PFSK-1 (cell line): ENCODE measurements around the gene RICTOR.

ENCODE experiments used
- FOXP2 ChIP-seq: optimal IDR thresholded peaks from 2 replicates; pipeline ENCODE3; 2011; ENCODE audit warnings: borderline replicate concordance, control low read depth, inconsistent platforms; ENCODE audit not compliant: insufficient read depth; ENCODE audit errors: extremely low read length, extremely low read depth
- POLR2AphosphoS5 ChIP-seq: IDR thresholded peaks from 2 replicates; pipeline ENCODE4 v1.6.1; 2012; ENCODE audit warnings: low read depth, mild to moderate bottlenecking, control low read depth, low read length, moderate library complexity
- SIN3A ChIP-seq: IDR thresholded peaks from 2 replicates; pipeline ENCODE4 v1.6.1; 2012; ENCODE audit warnings: mild to moderate bottlenecking, low read length, moderate library complexity, borderline replicate concordance; ENCODE audit not compliant: insufficient read depth
- TAF1 ChIP-seq: IDR thresholded peaks from 2 replicates; pipeline ENCODE4 v1.6.1; 2012; ENCODE audit warnings: low read length, control low read depth, borderline replicate concordance; ENCODE audit not compliant: insufficient read depth
- TF ChIP-seq, protein P1 (sequence below), 2 experiments: IDR thresholded peaks; 2 replicates each; pipeline versions ENCODE4 v1.6.1 to v1.8.0; 2011 to 2012; ENCODE audit warnings: low read depth in 2 of 2, low read length in 2 of 2, control low read depth in 1 of 2, inconsistent platforms in 1 of 2, mild to moderate bottlenecking in 1 of 2, moderate library complexity in 1 of 2; ENCODE audit not compliant: insufficient read depth in 1 of 2

The RICTOR gene

DNA sequence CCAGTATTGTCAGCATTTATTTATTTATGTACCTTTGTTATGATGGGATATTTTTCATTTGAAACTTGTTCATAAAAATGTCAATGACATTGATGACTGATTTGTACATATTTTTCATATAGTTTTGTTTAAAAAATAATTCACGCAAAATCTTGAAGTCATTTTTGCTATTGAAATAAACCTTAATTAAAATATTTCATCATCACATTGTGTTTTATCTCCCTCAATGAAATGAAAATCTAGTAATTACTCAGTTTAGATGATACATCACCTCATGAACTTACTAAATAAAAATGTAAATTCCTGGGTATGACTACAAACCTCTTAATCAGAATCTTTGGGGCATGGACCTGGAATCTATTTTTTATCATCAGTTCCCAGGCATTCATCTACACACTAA, 138.8 kb downstream of the RICTOR start:
- TF ChIP-seq, protein P1, sequence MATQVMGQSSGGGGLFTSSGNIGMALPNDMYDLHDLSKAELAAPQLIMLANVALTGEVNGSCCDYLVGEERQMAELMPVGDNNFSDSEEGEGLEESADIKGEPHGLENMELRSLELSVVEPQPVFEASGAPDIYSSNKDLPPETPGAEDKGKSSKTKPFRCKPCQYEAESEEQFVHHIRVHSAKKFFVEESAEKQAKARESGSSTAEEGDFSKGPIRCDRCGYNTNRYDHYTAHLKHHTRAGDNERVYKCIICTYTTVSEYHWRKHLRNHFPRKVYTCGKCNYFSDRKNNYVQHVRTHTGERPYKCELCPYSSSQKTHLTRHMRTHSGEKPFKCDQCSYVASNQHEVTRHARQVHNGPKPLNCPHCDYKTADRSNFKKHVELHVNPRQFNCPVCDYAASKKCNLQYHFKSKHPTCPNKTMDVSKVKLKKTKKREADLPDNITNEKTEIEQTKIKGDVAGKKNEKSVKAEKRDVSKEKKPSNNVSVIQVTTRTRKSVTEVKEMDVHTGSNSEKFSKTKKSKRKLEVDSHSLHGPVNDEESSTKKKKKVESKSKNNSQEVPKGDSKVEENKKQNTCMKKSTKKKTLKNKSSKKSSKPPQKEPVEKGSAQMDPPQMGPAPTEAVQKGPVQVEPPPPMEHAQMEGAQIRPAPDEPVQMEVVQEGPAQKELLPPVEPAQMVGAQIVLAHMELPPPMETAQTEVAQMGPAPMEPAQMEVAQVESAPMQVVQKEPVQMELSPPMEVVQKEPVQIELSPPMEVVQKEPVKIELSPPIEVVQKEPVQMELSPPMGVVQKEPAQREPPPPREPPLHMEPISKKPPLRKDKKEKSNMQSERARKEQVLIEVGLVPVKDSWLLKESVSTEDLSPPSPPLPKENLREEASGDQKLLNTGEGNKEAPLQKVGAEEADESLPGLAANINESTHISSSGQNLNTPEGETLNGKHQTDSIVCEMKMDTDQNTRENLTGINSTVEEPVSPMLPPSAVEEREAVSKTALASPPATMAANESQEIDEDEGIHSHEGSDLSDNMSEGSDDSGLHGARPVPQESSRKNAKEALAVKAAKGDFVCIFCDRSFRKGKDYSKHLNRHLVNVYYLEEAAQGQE (IDR thresholded peaks at IDR 0.05; ENCODE audit: insufficient read depth in 1 of 2, low read depth in 2 of 2, low read length in 2 of 2): no peak
- TF ChIP-seq POLR2AphosphoS5: no peak
- TF ChIP-seq TAF1: no peak
- TF ChIP-seq SIN3A: no peak
- TF ChIP-seq FOXP2: no peak

DNA sequence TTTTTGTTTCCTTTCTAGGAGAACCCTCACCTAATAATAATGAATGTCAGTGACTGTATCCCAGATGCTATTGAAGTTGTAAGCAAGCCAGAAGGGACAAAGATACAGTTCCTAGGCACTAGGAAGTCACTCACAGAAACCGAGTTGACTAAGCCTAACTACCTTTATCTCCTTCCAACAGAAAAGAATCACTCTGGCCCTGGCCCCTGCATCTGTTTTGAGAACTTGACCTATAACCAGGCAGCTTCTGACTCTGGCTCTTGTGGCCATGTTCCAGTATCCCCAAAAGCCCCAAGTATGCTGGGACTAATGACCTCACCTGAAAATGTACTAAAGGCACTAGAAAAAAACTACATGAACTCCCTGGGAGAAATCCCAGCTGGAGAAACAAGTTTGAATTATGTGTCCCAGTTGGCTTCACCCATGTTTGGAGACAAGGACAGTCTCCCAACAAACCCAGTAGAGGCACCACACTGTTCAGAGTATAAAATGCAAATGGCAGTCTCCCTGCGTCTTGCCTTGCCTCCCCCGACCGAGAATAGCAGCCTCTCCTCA, 141.3 kb downstream of the RICTOR start:
- TF ChIP-seq FOXP2 (no peak), SIN3A (no peak), TAF1 (no peak), POLR2AphosphoS5 (no peak)
- TF ChIP-seq, protein P1 (IDR thresholded peaks at IDR 0.05; ENCODE audit: insufficient read depth in 1 of 2, low read depth in 2 of 2, low read length in 2 of 2): no peak

- TF ChIP-seq TAF1 (no peak), POLR2AphosphoS5 (no peak), FOXP2 (no peak)
- TF ChIP-seq, protein P1 (IDR thresholded peaks at IDR 0.05; ENCODE audit: insufficient read depth in 1 of 2, low read depth in 2 of 2, low read length in 2 of 2): no peak
Measured at GRCh38 chr5:38931731-38932130, 142.5 kb downstream of the RICTOR start.

DNA sequence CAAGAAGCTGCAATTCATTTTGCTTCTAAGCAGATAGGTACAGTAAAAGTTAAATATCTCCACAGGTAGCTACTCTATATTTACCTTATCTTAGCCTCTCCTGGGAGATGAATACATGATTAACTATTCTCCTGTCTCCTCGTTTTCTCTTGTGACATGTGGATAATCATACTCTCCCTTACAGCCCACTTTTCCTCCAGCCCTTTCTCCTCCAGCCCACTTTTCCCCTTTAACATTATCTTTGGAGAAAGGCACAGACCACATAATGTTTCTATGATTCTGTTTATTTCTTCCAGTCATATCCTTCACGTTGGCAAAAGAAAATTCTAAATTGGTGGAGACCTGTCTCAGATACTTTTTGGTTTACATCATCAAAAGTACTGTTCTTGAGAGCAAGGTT, 144.4 kb downstream of the RICTOR start:
- TF ChIP-seq TAF1 (no peak), FOXP2 (no peak), POLR2AphosphoS5 (no peak), SIN3A (no peak)
- TF ChIP-seq, protein P1 (IDR thresholded peaks at IDR 0.05; ENCODE audit: insufficient read depth in 1 of 2, low read depth in 2 of 2, low read length in 2 of 2): no peak

- TF ChIP-seq, protein P1 (IDR thresholded peaks at IDR 0.05; ENCODE audit: insufficient read depth in 1 of 2, low read depth in 2 of 2, low read length in 2 of 2): no peak
- TF ChIP-seq SIN3A (no peak), POLR2AphosphoS5 (no peak), FOXP2 (no peak), TAF1 (no peak)
Measured at GRCh38 chr5:38927470-38927869, 146.7 kb downstream of the RICTOR start.
